Sciatic nerve (tissue), 2 donors: Measurements from ENCODE around the gene HS1BP3. TPM values are rescaled to one million over a fixed set of nuclear protein-coding genes. Genes with fewer than 3 reads are reported as not detected.

ENCODE experiments used
- ATAC-seq: fragments of 200-7000 bp; cut with Tn5 transposase; one replicate; pipeline ENCODE4 v1.9.1; 2020; ENCODE audit warnings: mild to moderate bottlenecking, moderate library complexity
- DNase-seq: peaks from one replicate; pipeline ENCODE4 v3.0.0-alpha.2; 2020; ENCODE audit warnings: low spot score
- intact Hi-C: fragments of 100-400 bp; cut with DNase I; formaldehyde crosslinking; loops from one replicate; pipeline ENCODE4 v1.14.2; 2022
- total RNA-seq: library from RNA; stranded (reverse); fragmentation: NEBNext Ultra II Directional; extraction: Animal tissue kit (Norgen Biotek cat#: 25700); gene quantifications from one replicate; pipeline ENCODE4 v1.2.1, GENCODE V29; 2021
- donor health status: DM: no; HTN: no; CAD: no.
- donor health status: DM: no; HTN: no; CAD: no.

Gene HS1BP3
- total RNA-seq, 1 donor from 2014 or later: 23.2 TPM

DNA sequence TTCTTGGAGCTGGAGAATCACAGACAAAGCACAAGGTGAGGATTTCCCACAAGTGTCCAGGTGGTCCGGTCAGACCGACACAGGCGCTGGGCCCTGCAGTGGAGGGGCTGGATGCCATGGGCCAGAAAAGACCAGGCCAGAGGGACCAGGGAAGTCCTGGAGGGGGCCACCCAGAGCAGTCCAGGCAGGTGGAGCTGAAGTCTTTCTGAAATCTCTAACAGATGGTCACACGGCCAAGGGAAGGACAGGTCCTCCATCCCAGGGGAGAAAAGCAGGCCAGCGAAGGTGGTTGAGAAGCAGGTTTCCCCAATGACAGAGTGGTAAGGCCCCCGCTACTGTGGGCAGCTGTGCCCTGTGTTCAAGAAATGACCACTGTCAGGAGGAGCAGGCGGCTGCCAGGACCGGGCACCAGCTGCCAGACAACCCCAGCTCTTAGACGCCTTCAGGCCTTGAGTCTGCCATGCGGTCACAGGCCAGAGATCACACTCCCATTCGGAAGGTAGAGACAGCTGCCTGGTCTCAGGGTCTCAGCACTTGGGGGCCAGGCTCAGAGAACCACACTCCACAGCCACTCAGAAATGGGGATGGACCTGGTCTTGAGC, 25.9 kb downstream of the HS1BP3 start:
- intact Hi-C loops: no loop called here
- ATAC-seq: no peak
- DNase-seq: peak; percentile 54

- DNase-seq (peak; percentile 57), ATAC-seq (no peak)
- intact Hi-C loops: no loop called here
These were observed 26.6 kb downstream of the HS1BP3 start for GRCh38 chr2:20624156-20624883.

DNA sequence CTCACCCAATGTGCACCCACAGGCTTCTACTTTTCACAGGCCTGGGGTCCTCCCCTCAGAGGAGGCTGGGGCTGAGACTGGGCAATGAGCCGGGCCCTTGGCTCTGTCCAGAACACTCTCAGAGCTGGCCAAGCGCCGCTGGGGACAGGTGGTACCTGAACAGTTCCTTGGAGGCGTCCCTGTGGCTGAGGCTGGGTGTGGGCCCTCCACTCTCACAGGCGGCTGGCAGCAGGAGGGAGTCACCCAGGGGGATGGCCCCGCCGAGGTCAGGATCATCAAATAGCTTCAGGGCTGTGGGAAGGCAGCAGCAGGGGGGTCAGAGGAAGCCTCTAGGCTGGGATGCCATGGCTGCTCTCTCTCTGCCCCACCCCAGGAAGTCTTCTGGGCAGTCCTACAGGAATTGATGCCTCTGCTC, 27.1 kb downstream of the HS1BP3 start:
- peak; percentile 58 for DNase-seq
- ATAC-seq: no peak
- intact Hi-C loops: no loop called here

GRCh38 chr2:20623241-20623640, 27.7 kb downstream of the HS1BP3 start:
- ATAC-seq: no peak
- DNase-seq: peak; percentile 42
- intact Hi-C loops: no loop called here

GRCh38 chr2:20622731-20623130, 28.2 kb downstream of the HS1BP3 start:
- intact Hi-C loops: no loop called here
- peak; percentile 47 for DNase-seq
- no peak for ATAC-seq

DNA sequence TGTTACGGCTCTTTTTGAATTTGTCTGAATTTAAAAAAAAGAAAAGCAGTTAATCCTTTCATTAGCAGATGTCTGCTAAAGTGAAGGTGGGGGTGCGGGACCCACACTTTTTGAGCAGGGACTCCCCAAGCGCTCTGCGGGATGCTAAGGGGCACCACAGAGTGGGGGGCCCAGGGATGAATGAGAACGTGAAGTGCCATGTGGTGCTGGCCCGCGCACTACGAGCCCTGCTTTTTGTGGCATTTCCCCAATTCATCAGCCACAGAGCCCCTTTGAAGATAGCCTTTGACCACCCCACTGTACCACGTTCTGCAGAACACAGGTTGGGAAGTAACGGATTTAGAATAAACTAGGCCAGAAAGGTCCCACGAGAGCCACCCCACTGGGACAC, 28.6 kb downstream of the HS1BP3 start:
- ATAC-seq: no peak
- no peak for DNase-seq
- intact Hi-C loops: no loop called here

- intact Hi-C loops: no loop called here
- peak; percentile 45 for DNase-seq
- ATAC-seq: no peak
These were observed 29.3 kb downstream of the HS1BP3 start for GRCh38 chr2:20621366-20622295.

GRCh38 chr2:20620696-20621365, 30.1 kb downstream of the HS1BP3 start:
- peak; percentile 51 for DNase-seq
- intact Hi-C loops: no loop called here
- ATAC-seq: no peak

- DNase-seq (peak; percentile 58), ATAC-seq (no peak)
- intact Hi-C loops: no loop called here
These were observed 30.6 kb downstream of the HS1BP3 start for GRCh38 chr2:20620271-20620681.

DNA sequence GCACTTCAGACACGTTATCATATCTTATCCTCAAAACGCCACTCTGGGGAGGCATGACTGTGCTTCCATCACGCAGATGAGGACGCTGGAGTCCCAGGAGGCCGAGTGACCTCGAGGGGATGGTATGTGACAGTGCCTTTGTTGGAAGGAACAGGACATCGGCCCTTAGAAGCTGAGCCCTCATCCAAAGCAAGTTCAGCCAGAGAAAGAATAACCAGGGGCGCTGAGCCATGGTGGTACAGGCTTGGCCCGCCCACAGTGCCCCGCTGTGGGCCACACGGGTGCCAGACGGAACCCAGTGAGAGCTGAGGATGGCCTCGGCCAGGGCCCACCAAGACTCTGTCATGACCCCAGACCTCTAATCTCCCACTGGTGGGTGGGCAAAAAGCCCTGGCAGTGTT, 31.3 kb downstream of the HS1BP3 start:
- no peak for ATAC-seq
- intact Hi-C loops: no loop called here
- DNase-seq: peak; percentile 57

- ATAC-seq (no peak), DNase-seq (peak; percentile 67)
- intact Hi-C loops: no loop called here
These were observed 31.9 kb downstream of the HS1BP3 start for GRCh38 chr2:20618886-20619521.

GRCh38 chr2:20618468-20618885, 32.4 kb downstream of the HS1BP3 start:
- DNase-seq (peak; percentile 68), ATAC-seq (peak; percentile 19)
- intact Hi-C loops: no loop called here

DNA sequence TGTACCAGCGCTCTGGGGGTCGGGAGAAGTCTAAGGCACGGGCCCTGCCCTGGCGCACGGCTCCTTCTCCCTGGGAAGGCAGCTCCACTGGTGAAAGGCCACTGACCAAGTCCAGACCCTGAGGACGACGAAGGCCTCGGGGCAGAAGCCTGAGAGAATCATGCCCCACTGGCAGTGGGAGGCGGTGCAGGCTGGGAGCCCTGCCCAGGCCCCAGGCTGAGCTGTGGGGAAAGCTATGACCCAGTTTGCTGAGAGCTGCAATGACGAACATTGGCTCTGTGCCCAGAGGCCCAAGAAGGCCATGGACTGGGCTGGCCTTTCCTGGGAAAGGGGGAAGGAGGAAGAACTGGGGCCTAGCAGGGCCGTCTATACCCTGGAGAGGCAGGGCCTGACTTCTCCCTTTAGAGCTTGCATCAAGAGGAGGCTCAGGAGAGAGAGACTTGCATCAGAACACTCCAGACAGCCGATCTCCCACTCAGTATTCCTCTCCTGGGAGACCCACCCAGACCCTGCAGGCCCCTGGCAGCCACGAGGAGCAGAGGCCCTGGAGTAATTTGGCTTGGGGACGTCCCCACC, 32.9 kb downstream of the HS1BP3 start:
- intact Hi-C loops: no loop called here
- ATAC-seq (peak; percentile 92), DNase-seq (peak; percentile 99)

GRCh38 chr2:20617081-20617575, 33.8 kb downstream of the HS1BP3 start:
- peak; percentile 62 for ATAC-seq
- peak; percentile 86 for DNase-seq
- intact Hi-C loops: no loop called here

DNA sequence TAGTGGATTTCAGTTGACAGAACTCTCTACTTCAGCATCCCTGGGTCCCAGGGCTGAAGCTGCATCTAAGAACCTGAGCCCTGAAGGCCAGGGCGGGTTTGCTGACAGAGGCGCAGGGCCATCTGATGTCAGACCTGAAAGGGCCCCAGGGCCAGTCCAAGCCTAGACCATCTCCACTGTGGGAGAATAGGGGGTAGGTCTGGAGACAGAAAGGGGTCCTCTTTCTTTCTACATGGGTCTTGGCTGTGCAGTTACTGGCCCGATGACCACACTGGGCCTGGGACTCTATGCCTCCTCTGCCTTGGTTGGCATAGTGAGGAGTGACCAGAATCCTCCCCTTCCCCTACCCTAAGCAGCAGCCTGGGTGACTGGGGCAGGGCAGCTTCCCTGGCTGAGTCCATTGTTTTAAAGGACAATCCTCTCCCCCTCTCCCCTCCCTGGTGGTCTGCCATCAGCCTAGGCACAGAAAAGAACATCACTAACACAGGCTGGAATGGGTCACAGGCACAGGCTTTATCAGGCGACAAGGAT, 34.5 kb downstream of the HS1BP3 start:
- intact Hi-C loops: no loop called here
- no peak for ATAC-seq

GRCh38 chr2:20615466-20616241, 35.2 kb downstream of the HS1BP3 start:
- DNase-seq: peak; percentile 57
- peak; percentile 0 for ATAC-seq
- intact Hi-C loops: no loop called here

More for the DNA sequence above, 34.5 kb downstream of the HS1BP3 start:
- DNase-seq: peak; percentile 58

- DNase-seq: peak; percentile 56
- intact Hi-C loops: no loop called here
- ATAC-seq: no peak
These were observed 35.8 kb downstream of the HS1BP3 start for GRCh38 chr2:20615068-20615465.
